Stimulated activated CD8-positive, alpha-beta memory T cell treated with anti-CD3 and anti-CD28 coated beads, Interleukin-7, amount 100 ng/mL, for 4 hours (primary cell): ENCODE data around the gene SPATA24.
"Not testable (repeated sequence)": the region's sequence is repeated elsewhere in the genome, so short reads cannot be mapped to it uniquely, and the experiment has no call there.

Experiments used
- DNase-seq, 2 donors: peaks; one replicate each; pipeline ENCODE4 v3.0.0-alpha.2; 2020; ENCODE audit warnings: low read depth in 2 of 2

Gene SPATA24

DNA sequence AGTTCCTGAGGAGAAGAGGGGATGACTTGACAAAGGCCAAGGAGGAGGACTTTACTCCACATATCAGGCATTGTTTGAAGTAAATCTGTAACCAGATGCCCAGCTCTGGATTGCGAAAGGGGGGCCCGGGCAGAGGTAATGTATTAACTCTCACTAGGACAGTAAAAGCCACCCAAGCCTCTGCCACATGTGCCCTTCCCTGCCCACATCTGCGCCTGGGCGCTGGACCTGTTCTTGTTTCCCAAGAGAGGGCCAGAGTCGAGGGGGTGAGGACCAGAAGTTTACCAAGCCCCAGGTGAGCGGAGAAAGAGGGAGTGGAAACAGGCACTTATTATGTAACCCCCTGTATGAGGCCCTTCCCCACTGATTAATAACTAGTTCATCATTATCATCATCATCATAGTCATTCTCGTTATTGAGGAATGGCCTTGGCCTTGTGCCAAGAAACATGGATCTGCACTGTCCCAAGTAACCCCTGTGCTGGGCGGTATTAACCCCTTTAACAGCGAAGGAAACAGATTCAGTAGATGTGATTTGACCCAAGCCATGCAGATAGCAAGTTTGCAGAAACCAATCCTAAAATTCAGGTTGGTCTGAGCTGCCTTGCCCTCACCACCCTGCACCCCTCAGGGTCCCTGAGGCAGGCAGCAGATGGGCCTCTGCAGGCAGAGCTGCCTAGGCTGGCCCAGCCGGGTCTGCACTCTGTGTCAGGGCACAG lies 20.5 kb downstream of the SPATA24 start, which contains the start of gene SLC23A1:
SLC23A1 (minus strand) TSS at position 23 of the 718 bp plus-strand sequence. CDS start 44 bp downstream, outside the sequence.
- DNase-seq: no peak

- DNase-seq: no peak
These were observed 21.1 kb downstream of the SPATA24 start for GRCh38 chr5:139382807-139383206.

- DNase-seq: no peak
These were observed 21.8 kb downstream of the SPATA24 start for GRCh38 chr5:139381837-139382761.

DNA sequence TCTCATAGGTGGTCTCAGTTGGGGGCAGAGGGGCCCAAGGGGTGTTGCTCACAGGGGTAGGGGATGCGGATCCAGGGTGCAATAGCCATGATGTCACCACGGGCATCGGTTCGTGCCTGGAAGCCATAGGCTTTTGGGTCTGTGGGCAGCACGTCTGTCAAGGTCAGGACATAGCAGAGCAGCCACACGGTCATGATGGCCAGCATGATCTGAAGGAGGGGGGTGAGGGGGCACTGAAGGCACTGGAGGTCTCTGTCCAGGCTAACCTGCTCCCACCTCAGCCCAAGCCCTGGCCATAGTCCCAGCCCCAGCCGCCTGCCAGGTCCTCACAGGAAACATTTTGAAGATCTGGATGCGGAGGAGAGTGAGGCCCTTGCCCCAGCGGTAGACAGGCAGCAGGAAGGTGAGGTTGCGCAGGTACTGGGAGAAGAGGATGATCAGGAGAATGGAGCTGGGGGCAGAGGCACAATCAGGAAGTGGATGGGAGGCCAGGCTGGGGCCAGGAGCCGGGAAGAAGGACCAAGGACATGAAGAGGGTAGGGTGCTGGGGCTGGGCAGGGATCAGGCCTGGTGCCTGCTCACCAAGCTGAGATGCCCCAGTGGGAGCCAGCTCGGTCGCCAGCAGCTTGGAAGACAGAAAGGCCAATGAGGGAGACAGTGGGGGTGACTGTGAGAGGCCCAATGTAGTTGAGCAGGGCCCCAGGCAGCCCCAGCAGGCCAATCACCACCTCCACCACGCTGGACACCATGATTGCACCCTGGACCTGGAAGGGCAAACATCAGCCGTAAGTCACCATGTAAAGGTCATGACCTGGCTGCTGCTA lies 24.1 kb downstream of the SPATA24 start:
- no peak for DNase-seq

DNA sequence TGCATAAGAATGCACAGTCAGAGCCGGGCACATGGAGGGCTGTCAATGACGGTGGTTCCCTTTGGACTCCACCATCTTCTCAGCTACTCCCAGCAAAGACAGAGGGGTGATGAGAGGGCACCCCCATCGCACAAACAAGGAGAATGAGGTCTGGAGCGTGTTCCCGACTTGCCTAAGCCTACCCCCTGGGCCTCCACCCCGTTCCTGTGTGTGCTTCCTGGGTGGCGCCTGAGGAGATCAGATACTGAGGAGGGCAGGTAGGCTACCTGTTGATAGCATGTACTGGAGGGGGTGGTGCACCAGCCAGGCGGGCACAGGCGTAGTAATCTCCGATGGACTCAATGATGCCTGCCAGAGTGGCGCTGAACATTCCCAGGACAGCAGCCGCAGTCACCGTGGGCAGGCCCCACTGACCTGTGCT lies 24.9 kb downstream of the SPATA24 start:
- DNase-seq: no peak

GRCh38 chr5:139378101-139378825 lies 25.6 kb downstream of the SPATA24 start:
- no peak for DNase-seq

- no peak for DNase-seq
These were observed 26.7 kb downstream of the SPATA24 start for GRCh38 chr5:139377226-139377625.

GRCh38 chr5:139376364-139376763 lies 27.5 kb downstream of the SPATA24 start:
- no peak for DNase-seq

DNA sequence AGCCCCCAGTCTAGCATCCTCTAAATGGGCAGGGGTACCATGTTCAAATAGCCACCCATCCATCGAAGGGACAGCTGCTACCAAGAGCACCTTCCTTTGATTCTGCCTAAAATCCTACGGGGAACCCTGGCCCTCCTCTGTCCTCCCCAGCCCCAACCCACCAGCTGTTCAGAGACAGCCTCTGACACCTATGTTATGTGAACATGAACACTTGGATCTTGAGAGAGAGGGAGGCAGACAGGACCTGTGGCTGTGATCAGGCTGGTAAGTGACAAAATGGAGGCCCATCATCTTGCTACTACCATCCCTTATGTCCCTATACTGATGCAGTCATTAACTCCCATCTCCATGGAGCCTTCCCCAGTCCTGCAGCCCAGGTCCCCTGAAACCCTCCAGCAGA lies 29.0 kb downstream of the SPATA24 start:
- DNase-seq: no peak

- DNase-seq: no peak
These were observed 32.1 kb downstream of the SPATA24 start for GRCh38 chr5:139371482-139372435.

- no peak for DNase-seq
These were observed 34.7 kb downstream of the SPATA24 start for GRCh38 chr5:139369181-139369580.

- no peak for DNase-seq
These were observed 35.3 kb downstream of the SPATA24 start for GRCh38 chr5:139368613-139369012.

DNA sequence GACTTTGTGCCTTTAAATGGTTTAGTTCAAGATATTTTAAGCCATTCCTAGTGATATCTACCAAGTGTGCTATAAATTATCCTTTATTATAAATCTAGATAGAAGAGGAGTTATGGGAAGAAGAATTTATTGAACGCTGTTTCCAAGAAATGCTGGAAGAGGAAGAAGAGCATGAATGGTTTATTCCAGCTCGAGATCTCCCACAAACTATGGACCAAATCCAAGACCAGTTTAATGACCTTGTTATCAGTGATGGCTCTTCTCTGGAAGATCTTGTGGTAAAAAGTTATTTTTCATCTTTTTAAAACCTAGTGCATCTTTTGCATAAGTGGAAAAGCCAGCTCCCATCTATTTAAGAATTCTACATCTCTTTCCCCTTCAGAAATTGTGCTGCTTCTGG lies 39.4 kb downstream of the SPATA24 start:
- DNase-seq: no peak

- DNase-seq: no peak
These were observed 40.0 kb downstream of the SPATA24 start for GRCh38 chr5:139363937-139364336.

GRCh38 chr5:139361835-139362429 lies 42.0 kb downstream of the SPATA24 start:
- DNase-seq: no peak

- no peak for DNase-seq
These were observed 43.5 kb downstream of the SPATA24 start for GRCh38 chr5:139360384-139360783.

GRCh38 chr5:139358064-139358463 lies 45.8 kb downstream of the SPATA24 start:
- DNase-seq: no peak

GRCh38 chr5:139355900-139356299 lies 48.0 kb downstream of the SPATA24 start:
- DNase-seq: not testable (repeated sequence)

DNA sequence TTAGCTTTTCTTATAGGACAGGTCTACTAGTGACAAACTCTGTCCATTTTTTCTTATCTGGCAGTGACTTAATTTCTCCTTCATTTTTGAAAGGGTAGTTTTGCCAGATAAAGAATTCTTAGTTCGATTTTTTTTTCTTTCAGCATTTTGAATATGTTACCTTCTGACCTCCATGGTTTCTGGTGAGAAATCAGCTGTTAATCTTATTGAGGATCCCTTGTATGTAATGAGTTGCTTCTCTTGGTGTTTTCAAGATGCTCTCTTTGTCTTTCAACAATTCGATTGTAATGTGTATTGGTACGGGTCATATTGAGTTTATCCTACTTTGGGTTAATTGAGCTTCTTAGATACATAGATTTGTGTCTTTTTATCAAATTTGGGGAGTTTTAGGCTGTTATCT lies 49.7 kb downstream of the SPATA24 start:
- DNase-seq: no peak

DNA sequence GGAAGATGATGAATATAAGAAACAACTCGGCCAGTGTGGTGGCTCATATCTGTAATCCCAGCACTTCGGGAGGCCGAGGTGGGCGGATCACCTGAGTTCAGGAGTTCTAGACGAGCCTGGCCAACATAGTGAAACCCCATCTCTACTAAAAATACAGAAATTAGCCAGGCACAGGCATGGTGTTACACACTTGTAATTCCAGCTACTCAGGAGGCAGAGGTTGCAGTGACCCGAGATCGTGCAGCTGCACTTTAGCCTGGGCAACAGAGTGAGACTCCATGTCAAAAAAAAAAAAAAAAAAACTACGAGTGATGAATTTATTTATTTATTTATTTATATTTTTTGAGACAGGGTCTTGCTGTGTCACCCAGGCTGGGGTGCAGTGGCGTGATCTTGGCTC lies 56.0 kb downstream of the SPATA24 start:
- DNase-seq: not testable (repeated sequence)
